Pons (tissue), 1 donor: Measurements from ENCODE around the gene SLC35F6.

Experiments used
- DNase-seq: peaks from one replicate; pipeline ENCODE4 v3.0.0-alpha.2; 2016; ENCODE audit warnings: low spot score

Gene SLC35F6

GRCh38 chr2:26822877-26823276 is 58.8 kb downstream of the SLC35F6 start:
- no peak for DNase-seq
